GM12875 (cell line): ENCODE measurements around the gene SAFB.

Experiments used
- H3K4me3 ChIP-seq: one replicate; pipeline ENCODE4 v1.5.1; 2011; ENCODE audit warnings: low read depth, low read length, control low read depth
- CTCF ChIP-seq: IDR thresholded peaks from 2 replicates; pipeline ENCODE4 v1.5.1; 2011; ENCODE audit warnings: low read depth, mild to moderate bottlenecking, control low read depth, inconsistent platforms, low read length, moderate library complexity, borderline replicate concordance; ENCODE audit not compliant: insufficient read depth

Gene SAFB

GRCh38 chr19:5664515-5664914 is 41.6 kb downstream of the SAFB start:
- TF ChIP-seq CTCF, result no peak
- H3K4me3 ChIP-seq, result no peak overlapping the region

- no peak overlapping the region for H3K4me3 ChIP-seq
- TF ChIP-seq CTCF, result no peak
Observed at GRCh38 chr19:5665781-5666513, 43.1 kb downstream of the SAFB start.

GRCh38 chr19:5666921-5667610 is 44.2 kb downstream of the SAFB start:
- no peak overlapping the region for H3K4me3 ChIP-seq
- no peak for TF ChIP-seq CTCF

GRCh38 chr19:5667751-5668271 is 44.9 kb downstream of the SAFB start:
- TF ChIP-seq CTCF, result no peak
- H3K4me3 ChIP-seq, result no peak overlapping the region

GRCh38 chr19:5669212-5669611 is 46.3 kb downstream of the SAFB start:
- H3K4me3 ChIP-seq, result no peak overlapping the region
- TF ChIP-seq CTCF, result no peak

- no peak overlapping the region for H3K4me3 ChIP-seq
- no peak for TF ChIP-seq CTCF
Observed at GRCh38 chr19:5671600-5671999, 48.7 kb downstream of the SAFB start.
